NCI-H1105 (cell line): ENCODE results near the gene LMX1B.
A peak's percentile ranks its signal among the peaks of the same experiment; 100 is the strongest.
"Not testable (repeated sequence)": the region's sequence is repeated elsewhere in the genome, so short reads cannot be mapped to it uniquely, and the experiment has no call there.

ENCODE experiments used
- DNase-seq: peaks from one replicate; lab custom pipeline; 2025; lab: John Stamatoyannopoulos, UW

Gene LMX1B

DNA sequence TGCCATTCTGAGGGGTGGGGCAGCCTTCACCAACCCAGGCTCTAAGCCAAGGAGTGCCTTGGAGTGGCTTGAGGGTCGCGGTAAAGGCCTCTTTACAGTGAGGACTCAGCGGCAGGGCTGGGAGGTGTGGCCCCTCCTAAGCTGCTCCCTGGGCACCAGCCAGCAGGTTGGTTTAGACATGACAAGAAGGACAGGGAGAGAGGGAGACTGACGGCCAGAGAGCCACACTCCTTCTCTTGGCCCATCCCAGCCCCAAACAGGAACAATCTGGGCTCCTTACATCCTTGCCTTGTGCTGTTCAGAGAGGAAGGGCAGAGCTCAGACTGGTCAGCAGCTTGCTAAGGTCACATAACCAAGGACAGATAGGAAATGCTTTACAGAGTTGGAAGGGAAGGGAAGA is 94.5 kb downstream of the LMX1B start:
- DNase-seq: no peak

DNA sequence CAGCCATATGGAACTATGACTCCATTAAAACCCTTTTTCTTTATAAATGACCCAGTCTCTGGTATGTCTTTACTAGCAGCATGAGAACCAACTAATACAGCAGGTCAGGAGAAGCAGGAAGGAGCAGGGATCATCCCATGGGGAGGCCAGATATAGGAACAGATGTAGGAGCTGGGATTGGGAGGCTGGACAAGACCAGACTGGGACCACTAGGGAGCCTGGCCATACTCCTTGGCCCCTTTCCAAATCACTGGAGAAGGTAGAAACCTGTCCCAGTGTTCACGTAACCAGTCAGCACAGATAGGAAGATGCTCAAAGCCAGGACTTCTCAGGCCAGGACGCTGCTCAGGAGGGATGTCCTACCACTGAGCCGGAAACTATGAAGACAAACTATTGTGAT is 95.5 kb downstream of the LMX1B start:
- no peak for DNase-seq

DNA sequence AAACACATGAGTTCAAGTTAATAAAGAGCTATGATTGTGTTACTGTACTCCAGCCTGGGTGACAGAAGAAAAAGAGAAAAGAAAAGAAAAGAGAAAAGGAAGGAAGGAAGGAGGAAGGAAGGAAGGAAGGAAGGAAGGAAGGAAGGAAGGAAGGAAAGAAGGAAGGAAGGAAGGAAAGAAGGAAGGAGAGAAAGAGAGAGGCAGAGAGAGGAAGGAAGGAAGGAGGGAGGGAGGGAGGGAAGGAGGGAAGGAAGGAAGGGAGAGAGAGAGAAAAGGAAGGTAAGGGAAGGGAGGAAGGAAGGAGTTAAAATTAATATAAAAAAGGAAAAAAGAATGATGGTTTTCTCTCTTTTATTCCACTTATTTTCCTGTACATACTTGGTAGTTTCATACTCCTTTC is 101.7 kb downstream of the LMX1B start:
- no peak for DNase-seq

DNA sequence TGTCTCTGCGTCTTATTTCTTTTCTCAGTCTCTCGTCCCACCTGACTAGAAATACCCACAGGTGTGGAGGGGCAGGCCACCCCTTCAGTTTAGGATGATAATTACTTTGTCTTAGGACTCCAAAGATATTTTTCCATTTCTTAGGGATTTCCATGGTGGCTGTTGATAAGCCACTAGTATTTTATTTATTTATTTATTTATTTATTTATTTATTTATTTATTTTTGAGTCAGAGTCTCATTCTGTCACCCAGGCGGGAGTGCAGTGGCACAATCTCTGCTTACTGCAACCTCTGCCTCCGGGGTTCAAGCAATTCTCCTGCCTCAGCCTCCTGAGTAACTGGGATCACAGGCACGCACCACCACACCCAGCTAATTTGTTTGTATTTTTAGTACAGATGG is 103.7 kb downstream of the LMX1B start:
- DNase-seq: not testable (repeated sequence)

DNA sequence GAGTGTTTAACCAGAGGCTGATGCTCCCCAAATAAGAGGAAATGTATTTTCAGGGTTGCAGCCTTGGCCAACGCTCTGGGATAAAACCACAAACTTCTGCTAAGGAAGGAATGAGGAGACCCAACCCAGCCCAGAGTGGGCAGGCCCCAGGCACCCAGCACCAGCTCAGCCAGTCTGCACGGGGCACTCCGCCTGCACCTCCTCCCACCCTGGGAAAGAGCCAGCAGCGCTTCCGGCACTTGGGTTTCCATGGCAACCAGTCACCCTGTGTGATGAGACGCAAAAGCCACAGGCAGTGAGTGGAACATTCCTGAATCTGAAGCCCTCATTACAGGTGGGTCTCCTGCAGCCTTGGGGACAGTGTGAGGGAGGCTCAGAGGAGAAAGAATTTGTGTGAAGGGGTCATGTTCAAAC is 105.9 kb downstream of the LMX1B start:
- peak; percentile 75 for DNase-seq

DNA sequence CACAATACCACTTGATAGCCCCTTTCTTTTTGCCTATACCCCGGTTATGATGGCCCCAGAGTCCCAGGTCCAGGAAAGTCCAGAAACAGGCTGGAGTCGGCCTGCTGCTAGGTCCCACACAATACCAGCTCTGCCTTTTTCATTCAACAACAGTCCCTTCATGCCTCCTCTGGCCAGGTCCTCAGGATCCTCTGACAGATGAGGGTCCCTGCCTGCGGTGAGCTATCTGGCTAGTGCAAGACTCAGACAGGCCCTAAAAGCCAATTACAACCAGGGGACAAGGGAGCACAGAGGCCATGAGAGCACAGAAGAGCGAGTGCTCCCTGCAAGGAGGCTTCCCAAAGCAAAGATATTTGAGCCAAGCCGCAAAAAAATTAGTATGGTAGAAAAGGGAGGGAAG is 106.3 kb downstream of the LMX1B start:
- DNase-seq: no peak

DNA sequence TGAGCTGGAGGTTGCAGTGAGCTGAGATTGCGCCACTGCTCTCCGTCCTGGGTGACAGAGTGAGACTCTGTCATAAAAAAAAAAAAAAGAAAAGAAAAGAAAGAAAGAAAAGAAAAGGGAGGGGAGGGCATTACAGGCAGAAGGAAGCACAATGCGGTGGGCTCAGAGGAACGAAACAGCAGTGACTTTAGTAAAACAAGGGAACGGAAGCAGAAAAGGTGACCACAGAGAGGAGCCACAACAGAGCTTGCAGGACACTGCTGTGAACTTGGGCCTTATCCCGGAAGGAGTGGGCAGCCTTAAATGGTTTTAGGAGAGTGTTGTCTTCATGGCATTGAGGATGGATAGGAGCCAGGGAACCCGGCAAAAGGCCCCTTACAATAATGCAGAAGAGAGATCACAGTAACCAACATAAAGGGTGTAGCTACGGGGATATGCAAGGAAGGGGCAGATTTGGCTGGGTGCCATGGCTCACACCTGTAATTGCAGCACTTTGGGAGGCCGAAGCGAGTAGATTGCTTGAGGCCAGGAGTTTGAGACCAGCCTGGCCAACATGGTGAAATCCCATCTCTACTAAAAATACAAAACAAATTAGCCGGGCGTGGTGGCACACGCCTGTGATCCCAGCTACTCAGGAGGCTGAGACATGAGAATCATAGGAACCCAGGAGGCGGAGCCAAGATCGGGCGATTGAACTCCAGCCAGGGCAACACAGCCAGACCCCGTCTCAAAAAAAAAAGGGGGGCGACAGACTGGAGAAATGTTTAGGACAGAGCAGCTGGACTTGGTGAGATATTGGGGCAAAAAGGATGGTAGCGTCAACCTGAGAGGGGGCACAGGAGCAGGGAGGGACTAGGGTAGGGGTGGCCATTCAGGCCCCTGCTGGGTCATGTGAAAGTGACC is 107.2 kb downstream of the LMX1B start:
- DNase-seq: no peak

DNA sequence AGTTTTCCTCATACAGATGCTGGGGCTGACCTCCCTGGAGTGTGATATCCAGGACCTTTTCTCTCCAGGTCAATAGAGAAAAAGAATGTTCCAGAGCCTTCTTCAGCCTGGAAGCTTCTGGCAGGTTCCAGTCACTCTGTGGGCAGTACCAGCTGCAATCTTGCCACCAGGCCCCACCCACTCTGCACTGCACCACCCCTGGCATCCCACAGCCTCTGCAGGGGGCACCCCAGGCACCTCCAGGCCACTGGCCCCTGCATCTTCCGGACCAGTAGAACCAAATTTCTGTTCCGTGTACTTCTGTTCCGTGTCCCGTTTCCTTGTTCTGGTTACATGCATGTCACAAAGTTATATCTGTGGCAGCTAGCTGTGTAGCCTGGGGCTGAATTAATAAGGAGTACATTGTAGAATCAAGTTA is 107.8 kb downstream of the LMX1B start:
- DNase-seq: no peak

DNA sequence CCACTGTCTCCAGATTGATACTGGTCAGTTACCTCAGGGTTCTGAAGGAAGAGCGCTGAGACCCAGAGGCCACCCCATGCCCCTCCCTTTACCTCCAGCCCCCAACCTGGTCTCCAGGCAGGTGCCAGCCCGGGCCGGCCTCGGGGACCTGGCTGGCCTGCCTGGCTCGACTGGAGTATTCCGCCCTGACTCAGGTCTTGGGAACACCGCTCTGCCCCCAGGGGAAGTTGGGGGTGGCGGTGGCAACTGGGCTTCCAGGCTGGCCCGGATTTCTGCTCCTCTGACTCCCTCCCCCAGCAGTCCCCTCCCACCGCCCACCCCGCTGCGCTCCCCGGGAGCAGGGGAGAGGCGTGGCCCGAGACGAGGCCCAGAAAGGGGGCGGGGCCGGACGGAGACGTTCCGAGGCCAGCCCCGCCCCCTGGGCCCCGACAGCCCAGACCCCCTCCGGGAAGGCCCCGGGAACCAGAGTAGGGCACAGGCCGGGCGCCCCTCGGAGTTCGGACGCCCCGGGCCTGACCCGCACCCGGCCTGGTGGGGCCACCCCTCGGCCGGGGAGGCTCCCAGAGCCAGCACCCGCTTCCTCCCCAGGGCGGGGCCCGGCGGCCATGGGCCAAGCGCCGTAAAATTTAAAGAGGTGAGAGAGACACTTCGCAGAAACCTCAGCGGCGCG is 108.7 kb downstream of the LMX1B start:
- peak; percentile 66 for DNase-seq

DNA sequence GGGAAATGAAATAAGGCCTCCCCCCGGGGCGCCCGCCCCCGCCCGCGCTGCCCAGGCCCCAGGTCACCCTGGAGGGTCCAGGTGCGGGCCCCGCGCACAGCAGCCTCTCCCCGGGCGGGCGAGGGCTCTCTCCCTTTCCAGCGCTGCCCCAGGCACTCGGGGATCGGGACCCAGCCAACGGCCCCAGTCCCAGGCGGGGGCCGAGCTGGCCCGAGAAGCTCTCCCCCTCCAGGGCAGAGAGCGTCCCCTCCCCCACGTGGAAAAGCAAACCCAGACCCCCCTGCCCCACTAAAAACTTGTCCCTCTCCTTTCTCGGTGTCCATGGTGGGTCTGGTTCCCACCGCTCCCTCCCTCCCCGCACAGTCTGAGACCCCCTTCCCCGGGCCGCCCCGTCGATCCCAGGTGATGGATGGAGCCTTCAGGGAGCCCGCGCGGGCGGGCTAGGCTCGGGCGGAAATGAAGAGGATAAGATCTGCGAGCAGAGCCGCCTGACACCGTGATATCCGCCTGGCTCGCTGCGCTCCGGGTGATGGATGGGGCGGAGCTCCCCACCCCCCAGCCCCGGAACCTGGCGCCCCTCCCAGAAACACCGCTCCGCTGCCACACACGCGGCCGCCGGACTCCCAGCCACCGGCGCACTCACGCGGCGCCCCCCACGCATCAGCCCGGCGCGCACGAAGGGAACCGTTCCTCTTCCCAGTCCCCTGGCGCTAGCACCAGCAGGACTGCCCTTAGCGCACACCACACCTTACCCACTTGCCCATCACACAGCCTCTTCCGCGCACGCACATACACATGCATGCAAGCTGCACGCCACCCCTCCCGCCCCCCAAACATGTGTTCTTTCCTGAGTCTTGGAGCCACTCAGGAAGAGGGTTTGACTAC is 109.4 kb downstream of the LMX1B start:
- peak; percentile 33 for DNase-seq

DNA sequence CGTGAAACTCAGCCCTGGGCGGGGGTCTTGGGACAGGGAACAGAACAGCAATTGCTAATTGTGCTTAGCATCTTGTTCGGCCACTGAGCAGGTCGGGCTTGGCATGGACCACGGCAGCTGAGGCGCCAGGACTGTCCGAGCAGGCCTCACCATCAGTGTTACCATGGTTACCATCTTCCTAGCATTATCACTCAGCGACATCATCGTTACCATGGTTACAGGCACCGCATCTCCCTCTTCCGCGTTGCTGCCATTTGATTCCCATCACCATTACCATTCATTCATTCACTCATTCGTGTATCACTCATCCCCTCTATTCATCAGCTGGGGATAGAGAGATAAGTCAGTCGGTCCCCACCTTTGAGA is 110.1 kb downstream of the LMX1B start:
- no peak for DNase-seq

DNA sequence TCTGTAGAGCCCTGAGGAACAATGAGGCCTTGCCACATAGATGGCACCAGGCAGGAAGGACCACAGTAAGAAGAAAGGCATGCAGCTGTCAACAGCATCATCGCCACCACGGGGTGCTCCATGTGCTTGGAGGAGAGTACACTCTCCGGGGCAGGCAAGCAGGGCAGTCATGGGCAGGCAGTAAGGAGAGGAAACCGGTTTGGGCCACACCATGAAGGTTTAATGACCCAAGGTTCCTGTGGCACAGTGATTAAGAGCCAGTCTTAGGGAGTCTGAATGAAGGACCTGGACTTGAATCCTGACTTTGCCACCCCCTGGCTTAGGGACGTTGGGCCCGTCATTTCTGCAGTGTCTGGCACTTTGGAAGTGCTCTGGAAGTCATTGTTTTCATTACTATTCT is 110.5 kb downstream of the LMX1B start:
- DNase-seq: no peak

DNA sequence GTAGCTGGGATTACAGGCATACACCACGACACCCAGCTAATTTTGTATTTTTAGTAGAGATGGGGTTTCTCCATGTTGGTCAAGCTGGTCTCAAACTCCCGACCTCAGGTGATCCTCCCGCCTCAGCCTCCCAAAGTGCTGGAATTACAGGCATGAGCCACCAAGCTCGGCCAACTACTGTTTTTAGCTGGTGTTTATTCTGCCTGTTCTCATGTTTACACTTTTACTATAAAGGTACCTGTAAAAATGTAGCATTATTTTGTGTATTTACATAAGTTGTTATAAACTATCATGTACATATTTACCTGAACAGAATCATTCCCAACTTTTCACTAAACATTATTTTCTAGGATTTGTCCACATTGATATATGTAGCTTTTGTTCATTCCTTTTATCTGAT is 111.8 kb downstream of the LMX1B start:
- not testable (repeated sequence) for DNase-seq

DNA sequence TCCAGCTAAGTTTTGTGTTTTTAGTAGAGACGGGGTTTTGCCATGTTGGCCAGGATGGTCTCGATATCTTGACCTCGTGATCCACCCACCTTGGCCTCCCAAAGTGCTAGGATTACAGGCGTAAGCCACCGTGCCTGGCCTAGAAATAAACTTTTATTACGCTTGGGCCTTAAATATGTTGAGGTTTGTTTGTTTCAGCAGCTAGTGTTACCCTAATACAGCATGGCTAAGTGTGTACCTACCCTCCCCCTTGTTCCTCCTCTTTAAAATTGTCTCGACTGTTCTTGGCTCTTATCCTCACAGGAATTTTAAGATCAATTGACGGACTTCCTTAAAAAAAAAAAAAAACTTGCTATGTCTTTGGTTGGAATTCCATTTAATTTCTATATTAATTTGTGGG is 114.5 kb downstream of the LMX1B start:
- DNase-seq: not testable (repeated sequence)

DNA sequence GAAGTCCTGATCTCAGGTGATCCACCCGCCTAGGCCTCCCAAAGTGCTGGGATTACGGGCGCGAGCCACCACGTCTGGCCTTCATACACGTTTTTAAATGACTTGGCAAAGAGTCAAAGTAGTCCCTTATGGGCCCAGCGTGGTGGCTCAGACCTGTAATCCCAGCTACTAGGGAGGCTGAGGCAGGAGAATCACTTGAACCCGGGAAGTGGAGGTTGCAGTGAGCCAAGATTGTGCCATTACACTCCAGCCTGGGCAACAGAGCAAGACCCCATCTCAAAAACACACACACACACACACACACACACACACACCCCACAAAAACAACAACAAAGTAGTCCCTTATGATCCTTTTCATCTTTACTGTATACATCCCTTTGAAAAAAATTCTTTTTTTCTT is 116.9 kb downstream of the LMX1B start:
- not testable (repeated sequence) for DNase-seq

DNA sequence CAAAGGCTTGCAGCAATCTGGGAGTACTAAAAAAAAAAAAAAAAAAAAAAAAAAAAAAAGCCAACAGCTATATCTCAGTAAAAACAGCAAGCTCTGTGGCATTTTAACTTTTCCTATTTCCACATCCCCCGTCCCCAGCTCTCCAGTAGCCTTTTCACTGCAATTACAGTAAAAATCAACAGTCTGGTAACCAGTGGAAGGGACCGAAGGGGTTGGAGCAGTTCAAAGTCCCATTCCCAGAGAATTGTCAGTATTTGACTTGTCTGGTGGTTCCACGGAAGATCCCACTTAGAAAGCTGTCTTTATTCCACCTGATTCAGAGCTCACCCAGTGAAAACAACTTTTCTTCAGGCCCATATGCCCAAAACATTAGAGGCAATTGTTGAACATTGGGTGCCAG is 119.3 kb downstream of the LMX1B start:
- no peak for DNase-seq

DNA sequence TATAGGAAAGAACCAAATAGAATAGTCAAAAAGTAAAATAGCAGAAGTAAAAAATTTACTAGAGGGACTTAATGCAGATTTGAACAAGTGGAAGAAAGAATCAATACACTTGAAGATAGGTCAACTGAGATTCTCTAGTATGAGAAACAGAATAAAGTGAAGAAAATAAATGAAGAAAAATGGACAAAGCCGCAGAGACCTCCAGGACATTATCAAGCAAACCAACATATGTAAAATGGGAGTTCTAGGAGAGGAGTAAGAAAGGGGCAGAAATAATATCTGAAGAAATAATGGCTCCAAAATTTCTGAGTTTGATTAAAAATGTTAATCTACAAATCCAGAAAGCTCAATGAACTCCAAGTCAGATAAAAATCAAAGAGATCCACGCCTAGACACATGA is 121.1 kb downstream of the LMX1B start:
- DNase-seq: no peak

DNA sequence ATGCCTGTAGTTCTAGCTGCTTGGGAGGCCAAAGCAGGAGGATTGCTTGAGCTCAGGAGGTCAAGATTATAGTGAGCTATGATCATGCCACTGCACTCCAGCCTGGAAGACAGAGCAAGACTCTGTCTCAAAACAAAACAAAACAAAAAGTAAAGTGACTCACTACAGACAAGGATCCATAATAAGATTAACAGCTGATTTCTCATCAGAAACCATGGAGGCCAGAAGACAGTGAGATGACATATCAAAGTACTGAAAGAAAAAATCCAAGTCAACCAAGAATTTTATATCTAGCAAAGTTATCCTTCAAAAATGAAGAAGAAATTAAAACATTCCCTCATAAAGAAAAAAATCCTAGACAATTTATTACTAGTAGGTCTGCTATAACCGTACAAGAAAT is 121.8 kb downstream of the LMX1B start:
- no peak for DNase-seq

DNA sequence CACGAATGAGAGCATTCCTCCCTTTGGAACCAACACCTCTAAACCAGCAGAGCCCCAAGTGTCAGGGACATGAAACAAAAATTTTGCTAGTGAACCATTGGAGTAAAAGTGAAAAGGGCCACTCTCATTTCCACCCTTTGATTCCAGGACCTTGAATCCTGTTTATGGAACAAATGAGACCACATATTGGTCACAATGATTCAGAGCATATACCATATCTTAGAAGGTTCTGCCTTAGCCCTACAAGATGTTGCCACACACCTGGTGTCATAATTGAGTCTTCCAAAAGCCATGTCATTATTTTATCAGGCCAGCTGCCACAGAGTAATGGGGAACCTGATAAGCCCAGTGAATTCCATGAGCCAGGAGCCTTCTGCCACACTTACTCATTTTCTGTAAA is 124.8 kb downstream of the LMX1B start:
- no peak for DNase-seq

DNA sequence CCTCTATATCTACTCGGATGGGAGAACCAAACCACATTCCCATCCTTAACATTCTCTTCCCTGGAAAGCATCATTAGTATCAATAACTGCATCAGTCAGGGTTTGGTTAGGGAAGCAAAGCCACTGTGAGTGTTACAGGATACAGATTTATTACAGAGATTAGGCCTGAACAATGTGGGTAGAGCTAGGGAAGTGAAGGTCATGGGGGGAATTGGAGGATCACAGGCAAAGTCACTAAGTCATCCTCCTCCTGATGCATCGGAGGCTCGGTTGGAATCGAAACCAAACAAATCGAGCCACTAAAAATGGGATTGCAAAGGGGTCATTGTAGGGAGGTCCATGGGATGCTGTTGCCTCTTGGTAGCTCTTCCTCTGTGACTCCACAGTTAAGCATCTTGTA is 129.3 kb downstream of the LMX1B start:
- no peak for DNase-seq

DNA sequence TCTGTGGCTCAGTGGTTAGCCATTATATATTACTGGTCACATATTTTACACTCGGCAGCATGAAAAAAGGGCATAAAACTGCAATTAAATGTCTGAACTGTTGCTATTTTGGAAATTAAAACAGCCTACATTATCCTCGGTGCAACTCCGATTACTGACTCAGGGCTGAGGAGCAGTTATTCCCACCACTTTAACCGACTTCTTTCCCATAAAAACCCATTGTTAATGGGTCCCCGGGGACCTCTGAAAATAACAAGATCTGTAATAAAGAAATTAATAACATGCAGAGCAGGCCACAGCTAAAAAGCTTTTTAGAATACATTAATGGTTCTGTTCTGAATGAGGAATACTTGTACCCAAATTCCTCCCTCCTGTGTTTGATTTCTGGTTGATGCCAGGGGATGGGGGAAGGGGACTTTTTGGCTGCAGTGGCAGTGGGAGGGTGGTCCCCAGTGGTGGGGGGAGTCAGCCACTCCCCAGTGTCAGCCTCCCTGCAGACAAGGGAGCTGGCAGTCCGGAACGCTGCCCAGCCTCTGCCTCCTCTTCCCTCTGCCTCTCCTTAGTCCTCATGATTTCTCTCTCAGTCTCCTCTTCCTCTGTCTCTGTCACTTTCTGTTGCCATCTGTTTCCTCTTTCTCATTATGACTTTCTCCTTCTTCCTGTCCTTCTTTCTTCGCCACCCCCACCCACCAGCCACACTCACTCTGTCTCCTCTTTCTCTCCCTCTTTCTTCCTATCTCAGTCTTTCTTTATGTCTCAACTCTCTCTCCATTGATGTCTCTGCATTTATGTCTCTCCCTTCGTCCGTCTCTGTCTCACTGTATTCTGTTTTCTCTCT is 132.1 kb downstream of the LMX1B start:
- DNase-seq: no peak
